ENCODE measurements around the gene FGFR2.

FGFR2 gene

GRCh38 chr10:121435099-121435875 lies 163.0 kb downstream of the FGFR2 start:
- TF ChIP-seq TAF1 (IDR thresholded peaks at IDR 0.05; ENCODE audit: low read depth) (no peak), MAX (IDR thresholded peaks at IDR 0.05) (no peak), FOXM1 (IDR thresholded peaks at IDR 0.05; ENCODE audit: borderline replicate concordance, low read depth) (no peak), EP300 (IDR thresholded peaks at IDR 0.05; ENCODE audit: borderline replicate concordance) (no peak), TEAD4 (IDR thresholded peaks at IDR 0.05) (no peak), NFIC (IDR thresholded peaks at IDR 0.05) (no peak), CREB1 (IDR thresholded peaks at IDR 0.05; ENCODE audit: low read depth) (no peak), ZBTB7A (IDR thresholded peaks at IDR 0.05; ENCODE audit: low read depth) (no peak)

- no peak for TF ChIP-seq TCF12 (IDR thresholded peaks at IDR 0.05; ENCODE audit: low read depth)
- TF ChIP-seq MAX (IDR thresholded peaks at IDR 0.05) = no peak
- TF ChIP-seq YY1 (IDR thresholded peaks at IDR 0.05; ENCODE audit: low read depth) = no peak
- no peak for TF ChIP-seq FOXM1 (IDR thresholded peaks at IDR 0.05; ENCODE audit: borderline replicate concordance, low read depth)
These were observed 164.3 kb downstream of the FGFR2 start for GRCh38 chr10:121433965-121434364.

GRCh38 chr10:121428867-121429266 lies 169.4 kb downstream of the FGFR2 start:
- TF ChIP-seq RAD21 (IDR thresholded peaks at IDR 0.05; ENCODE audit: low read depth) (no peak), EP300 (IDR thresholded peaks at IDR 0.05; ENCODE audit: borderline replicate concordance) (no peak), TAF1 (IDR thresholded peaks at IDR 0.05; ENCODE audit: low read depth) (no peak), YY1 (IDR thresholded peaks at IDR 0.05; ENCODE audit: low read depth) (no peak), EGR1 (IDR thresholded peaks at IDR 0.05) (no peak), FOXM1 (IDR thresholded peaks at IDR 0.05; ENCODE audit: borderline replicate concordance, low read depth) (no peak), NFIC (IDR thresholded peaks at IDR 0.05) (no peak), ZBTB7A (IDR thresholded peaks at IDR 0.05; ENCODE audit: low read depth) (no peak), REST (IDR thresholded peaks at IDR 0.05; ENCODE audit: low read depth) (no peak), CREB1 (IDR thresholded peaks at IDR 0.05; ENCODE audit: low read depth) (no peak), TEAD4 (IDR thresholded peaks at IDR 0.05) (no peak), CEBPB (IDR thresholded peaks at IDR 0.05) (no peak), TCF12 (IDR thresholded peaks at IDR 0.05; ENCODE audit: low read depth) (no peak)

Data from Ishikawa (cell line).